NB4 (cell line): ENCODE measurements around the gene KCNH4.

Source experiments
- MAX ChIP-seq: IDR thresholded peaks from 2 replicates; pipeline ENCODE4 v1.6.1; 2011; ENCODE audit warnings: low read depth, low read length
- MYC ChIP-seq: IDR thresholded peaks from 2 replicates; pipeline ENCODE4 v1.6.1; 2011; ENCODE audit warnings: low read depth, low read length
- POLR2A ChIP-seq: IDR thresholded peaks from 2 replicates; pipeline ENCODE4 v1.6.1; 2011; ENCODE audit warnings: mild to moderate bottlenecking; ENCODE audit not compliant: insufficient read length; ENCODE audit errors: extremely low read depth
- TF ChIP-seq, protein P1 (sequence below): IDR thresholded peaks from one replicate; pipeline ENCODE4 v1.5.1; 2012; ENCODE audit warnings: low read depth, low read length

DNA sequence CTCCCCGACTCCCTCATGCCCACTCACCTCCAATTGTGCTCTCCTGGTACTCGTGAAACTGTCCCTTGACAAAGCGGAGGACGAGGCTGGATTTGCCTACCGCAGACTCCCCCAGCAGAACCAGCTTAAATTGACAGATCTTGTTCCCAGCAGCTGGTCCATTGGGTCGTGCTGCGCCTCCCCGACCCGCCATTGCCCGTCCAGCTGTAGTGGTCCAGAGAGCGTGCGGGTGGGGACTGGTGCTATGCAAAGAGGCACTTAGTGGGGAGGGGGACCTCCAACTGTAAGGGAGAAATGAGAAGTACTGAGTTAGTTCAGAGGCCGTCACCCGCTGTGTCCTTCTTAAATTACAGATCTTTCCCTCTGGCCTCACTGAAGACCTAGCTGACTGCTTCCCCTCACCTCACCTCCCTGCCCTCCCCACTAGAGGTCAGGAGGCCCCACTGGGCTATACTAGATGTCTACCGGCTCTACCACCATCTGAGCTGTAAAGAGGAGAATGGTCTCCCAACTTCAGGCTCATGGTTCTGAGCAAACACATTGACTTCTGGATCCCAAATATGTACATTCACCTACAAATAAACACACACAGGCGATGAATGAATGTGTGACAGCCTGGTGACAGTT is 50.5 kb downstream of the KCNH4 start:
- TF ChIP-seq, protein P1, sequence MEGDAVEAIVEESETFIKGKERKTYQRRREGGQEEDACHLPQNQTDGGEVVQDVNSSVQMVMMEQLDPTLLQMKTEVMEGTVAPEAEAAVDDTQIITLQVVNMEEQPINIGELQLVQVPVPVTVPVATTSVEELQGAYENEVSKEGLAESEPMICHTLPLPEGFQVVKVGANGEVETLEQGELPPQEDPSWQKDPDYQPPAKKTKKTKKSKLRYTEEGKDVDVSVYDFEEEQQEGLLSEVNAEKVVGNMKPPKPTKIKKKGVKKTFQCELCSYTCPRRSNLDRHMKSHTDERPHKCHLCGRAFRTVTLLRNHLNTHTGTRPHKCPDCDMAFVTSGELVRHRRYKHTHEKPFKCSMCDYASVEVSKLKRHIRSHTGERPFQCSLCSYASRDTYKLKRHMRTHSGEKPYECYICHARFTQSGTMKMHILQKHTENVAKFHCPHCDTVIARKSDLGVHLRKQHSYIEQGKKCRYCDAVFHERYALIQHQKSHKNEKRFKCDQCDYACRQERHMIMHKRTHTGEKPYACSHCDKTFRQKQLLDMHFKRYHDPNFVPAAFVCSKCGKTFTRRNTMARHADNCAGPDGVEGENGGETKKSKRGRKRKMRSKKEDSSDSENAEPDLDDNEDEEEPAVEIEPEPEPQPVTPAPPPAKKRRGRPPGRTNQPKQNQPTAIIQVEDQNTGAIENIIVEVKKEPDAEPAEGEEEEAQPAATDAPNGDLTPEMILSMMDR = no peak
- TF ChIP-seq POLR2A = no peak
- TF ChIP-seq MAX = no peak
- no peak for TF ChIP-seq MYC
